Measurements from ENCODE around the gene FIG4. TPM values are rescaled to one million over a fixed set of nuclear protein-coding genes. Genes with fewer than 3 reads are reported as not detected.
"Not testable (repeated sequence)": the region's sequence is repeated elsewhere in the genome, so short reads cannot be mapped to it uniquely, and the experiment has no call there.

The FIG4 gene
- total RNA-seq, 1 donor from 2014 or later: 15.6 TPM

GRCh38 chr6:109821428-109821827, 130.3 kb downstream of the FIG4 start:
- no peak for DNase-seq (ENCODE audit: low read depth)
- H3K27me3 ChIP-seq (ENCODE audit: control insufficient read depth, insufficient read depth, low read length): no peaks in the 10 kb centered on the region
- TF ChIP-seq CTCF (IDR thresholded peaks at IDR 0.05; ENCODE audit: insufficient read depth, low read length, poor library complexity, severe bottlenecking): no peak
- no peak overlapping the region for H3K4me3 ChIP-seq (ENCODE audit: low read depth, low read length)
- no peaks in the 10 kb centered on the region for H3K36me3 ChIP-seq (ENCODE audit: control insufficient read depth, insufficient read depth, low read length)

- Histone ChIP-seq H3K4me3 (ENCODE audit: low read depth, low read length) (no peak overlapping the region), H3K27me3 (ENCODE audit: control insufficient read depth, insufficient read depth, low read length) (no peaks in the 10 kb centered on the region), H3K36me3 (ENCODE audit: control insufficient read depth, insufficient read depth, low read length) (no peaks in the 10 kb centered on the region)
- no peak for DNase-seq (ENCODE audit: low read depth)
- TF ChIP-seq CTCF (IDR thresholded peaks at IDR 0.05; ENCODE audit: insufficient read depth, low read length, poor library complexity, severe bottlenecking): no peak
Observed at GRCh38 chr6:109824105-109824504, 133.0 kb downstream of the FIG4 start.

GRCh38 chr6:109826551-109826950, 135.5 kb downstream of the FIG4 start:
- TF ChIP-seq CTCF (IDR thresholded peaks at IDR 0.05; ENCODE audit: insufficient read depth, low read length, poor library complexity, severe bottlenecking): no peak
- no peaks in the 10 kb centered on the region for H3K27me3 ChIP-seq (ENCODE audit: control insufficient read depth, insufficient read depth, low read length)
- DNase-seq (ENCODE audit: low read depth): no peak
- H3K36me3 ChIP-seq (ENCODE audit: control insufficient read depth, insufficient read depth, low read length): no peaks in the 10 kb centered on the region
- H3K4me3 ChIP-seq (ENCODE audit: low read depth, low read length): no peak overlapping the region

GRCh38 chr6:109831352-109831751, 140.3 kb downstream of the FIG4 start:
- H3K36me3 ChIP-seq (ENCODE audit: control insufficient read depth, insufficient read depth, low read length); DNase-seq (ENCODE audit: low read depth); H3K4me3 ChIP-seq (ENCODE audit: low read depth, low read length); H3K27me3 ChIP-seq (ENCODE audit: control insufficient read depth, insufficient read depth, low read length): not testable (repeated sequence)

GRCh38 chr6:109834131-109834530, 143.0 kb downstream of the FIG4 start:
- Histone ChIP-seq H3K36me3 (ENCODE audit: control insufficient read depth, insufficient read depth, low read length) (no peaks in the 10 kb centered on the region), H3K27me3 (ENCODE audit: control insufficient read depth, insufficient read depth, low read length) (no peaks in the 10 kb centered on the region), H3K4me3 (ENCODE audit: low read depth, low read length) (no peak overlapping the region)
- no peak for DNase-seq (ENCODE audit: low read depth)
- no peak for TF ChIP-seq CTCF (IDR thresholded peaks at IDR 0.05; ENCODE audit: insufficient read depth, low read length, poor library complexity, severe bottlenecking)

- no peak for DNase-seq (ENCODE audit: low read depth)
- Histone ChIP-seq H3K36me3 (ENCODE audit: control insufficient read depth, insufficient read depth, low read length) (no peaks in the 10 kb centered on the region), H3K27me3 (ENCODE audit: control insufficient read depth, insufficient read depth, low read length) (no peaks in the 10 kb centered on the region), H3K4me3 (ENCODE audit: low read depth, low read length) (no peak overlapping the region)
- no peak for TF ChIP-seq CTCF (IDR thresholded peaks at IDR 0.05; ENCODE audit: insufficient read depth, low read length, poor library complexity, severe bottlenecking)
Observed at GRCh38 chr6:109834595-109835437, 143.7 kb downstream of the FIG4 start.

Data from kidney epithelial cell (primary cell).